HCT116 (cell line): ENCODE data around the gene RECK.

Source experiments
- CBX3 ChIP-seq: IDR thresholded peaks from 2 replicates; pipeline ENCODE4 v1.6.1; 2012; ENCODE audit warnings: low read depth
- CTCF ChIP-seq, 3 experiments: fragments of 200-600 bp in 1 of 3; sonication (generic) in 1 of 3; IDR thresholded peaks in 2 of 3; conservative IDR thresholded peaks in 1 of 3; 2 replicates each; pipeline ENCODE4 v1.5.1; 2012 to 2017; ENCODE audit warnings: low read depth in 2 of 3, low read length in 2 of 3, antibody characterized with exemption in 1 of 3, borderline replicate concordance in 1 of 3, control low read depth in 1 of 3, mild to moderate bottlenecking in 1 of 3, mixed read lengths in 1 of 3, mixed run types in 1 of 3, moderate library complexity in 1 of 3; ENCODE audit not compliant: insufficient read depth in 1 of 3
- EZH2 ChIP-seq: fragments of 200-600 bp; sonication (generic); IDR thresholded peaks from 2 replicates; pipeline ENCODE4 v1.6.1; 2017; ENCODE audit warnings: antibody characterized with exemption, mixed run types
- JUND ChIP-seq: IDR thresholded peaks from 2 replicates; pipeline ENCODE4 v1.6.1; 2012
- MAX ChIP-seq: IDR thresholded peaks from 2 replicates; pipeline ENCODE4 v1.6.1; 2012
- POLR2A ChIP-seq: IDR thresholded peaks from 2 replicates; pipeline ENCODE4 v1.7.0; 2011; ENCODE audit warnings: borderline replicate concordance; ENCODE audit not compliant: insufficient read depth, insufficient read length; ENCODE audit errors: extremely low read depth
- REST ChIP-seq: IDR thresholded peaks from 2 replicates; pipeline ENCODE4 v1.6.1; 2012; ENCODE audit warnings: low read depth
- YY1 ChIP-seq: IDR thresholded peaks from 2 replicates; pipeline ENCODE4 v1.6.1; 2011; ENCODE audit warnings: low read length, low read depth, moderate library complexity, mild to moderate bottlenecking; ENCODE audit not compliant: insufficient replicate concordance; ENCODE audit errors: extremely low read depth

- TF ChIP-seq REST (no peak), CTCF (IDR thresholded peaks at IDR 0.05 in 2 of 3, conservative IDR thresholded peaks at IDR 0.05 in 1 of 3; ENCODE audit: borderline replicate concordance in 1 of 3, insufficient read depth in 1 of 3, low read depth in 2 of 3, low read length in 2 of 3) (no peak), POLR2A (no peak), CBX3 (no peak), JUND (no peak), MAX (no peak), EZH2 (no peak), YY1 (no peak)
Observed at GRCh38 chr9:36120705-36121104, 84.0 kb downstream of the RECK start.
